Stimulated activated CD8-positive, alpha-beta memory T cell treated with anti-CD3 and anti-CD28 coated beads, Interleukin-12 subunit alpha, Interleukin-12 subunit beta, amount 100 ng/mL, for 24 hours (primary cell): ENCODE measurements around the gene SLC25A36.
"Not testable (repeated sequence)": the region's sequence is repeated elsewhere in the genome, so short reads cannot be mapped to it uniquely, and the experiment has no call there.

ENCODE experiments used
- DNase-seq: peaks from one replicate; pipeline ENCODE4 v3.0.0-alpha.2; 2020; ENCODE audit errors: extremely low read depth

SLC25A36 gene

GRCh38 chr3:140995881-140996280 is 54.2 kb downstream of the SLC25A36 start:
- DNase-seq, result no peak

GRCh38 chr3:141000027-141000663 is 58.5 kb downstream of the SLC25A36 start:
- no peak for DNase-seq

GRCh38 chr3:141000686-141001085 is 59.0 kb downstream of the SLC25A36 start:
- no peak for DNase-seq

GRCh38 chr3:141006344-141006743 is 64.7 kb downstream of the SLC25A36 start:
- DNase-seq, result no peak

- no peak for DNase-seq
These were observed 67.9 kb downstream of the SLC25A36 start for GRCh38 chr3:141009496-141009895.

- peak; percentile 31 for DNase-seq
These were observed 69.8 kb downstream of the SLC25A36 start for GRCh38 chr3:141011232-141011996.

GRCh38 chr3:141011997-141012262 is 70.3 kb downstream of the SLC25A36 start:
- no peak for DNase-seq

- DNase-seq, result no peak
These were observed 70.9 kb downstream of the SLC25A36 start for GRCh38 chr3:141012571-141012970.

GRCh38 chr3:141015481-141015880 is 73.8 kb downstream of the SLC25A36 start:
- no peak for DNase-seq

- not testable (repeated sequence) for DNase-seq
These were observed 76.0 kb downstream of the SLC25A36 start for GRCh38 chr3:141017366-141018322.

- DNase-seq, result no peak
These were observed 77.6 kb downstream of the SLC25A36 start for GRCh38 chr3:141019244-141019643.

GRCh38 chr3:141020143-141020830 is 78.7 kb downstream of the SLC25A36 start:
- DNase-seq, result no peak

GRCh38 chr3:141021261-141021660 is 79.6 kb downstream of the SLC25A36 start:
- DNase-seq, result no peak
